NCI-H146 (cell line): ENCODE results near the gene RNF214.

Source experiments
- DNase-seq: peaks from one replicate; lab custom pipeline; 2025; lab: John Stamatoyannopoulos, UW

Gene RNF214

DNA sequence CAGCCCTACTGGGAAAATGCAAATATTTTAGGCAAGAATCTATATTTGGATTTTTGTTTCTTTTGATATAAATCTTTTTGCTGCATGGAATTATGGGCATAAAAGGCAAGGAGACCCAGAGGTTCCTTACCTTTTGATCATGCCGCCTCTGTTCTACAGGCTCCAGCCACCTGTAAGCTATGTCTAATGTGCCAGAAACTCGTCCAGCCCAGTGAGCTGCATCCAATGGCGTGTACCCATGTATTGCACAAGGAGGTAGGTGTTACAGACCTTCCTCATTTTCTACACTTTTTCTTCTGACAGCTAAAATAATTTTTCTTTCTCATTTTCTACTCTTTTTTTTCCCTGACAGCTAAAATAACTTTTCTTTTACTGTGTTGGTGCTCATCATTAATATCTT lies 50.5 kb downstream of the RNF214 start:
- DNase-seq = no peak

DNA sequence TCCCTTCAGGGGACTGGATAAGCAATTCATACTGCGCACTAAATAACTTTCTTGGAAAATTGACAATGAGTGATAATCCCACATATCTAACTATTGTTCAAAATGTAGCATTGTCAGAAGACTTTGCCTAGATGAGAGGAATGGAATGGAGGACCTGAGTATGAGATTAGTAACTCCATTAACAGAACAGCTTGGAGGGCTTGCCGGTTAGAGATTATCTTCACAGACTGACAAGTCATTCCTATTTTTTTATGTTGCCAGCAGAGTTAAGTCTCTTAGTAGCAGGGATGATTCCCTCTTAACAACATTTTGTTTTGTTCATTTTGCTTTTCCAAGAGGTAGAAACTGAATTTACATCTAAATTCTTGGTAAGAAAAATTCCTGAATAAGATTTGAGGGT lies 51.6 kb downstream of the RNF214 start:
- DNase-seq = no peak

DNA sequence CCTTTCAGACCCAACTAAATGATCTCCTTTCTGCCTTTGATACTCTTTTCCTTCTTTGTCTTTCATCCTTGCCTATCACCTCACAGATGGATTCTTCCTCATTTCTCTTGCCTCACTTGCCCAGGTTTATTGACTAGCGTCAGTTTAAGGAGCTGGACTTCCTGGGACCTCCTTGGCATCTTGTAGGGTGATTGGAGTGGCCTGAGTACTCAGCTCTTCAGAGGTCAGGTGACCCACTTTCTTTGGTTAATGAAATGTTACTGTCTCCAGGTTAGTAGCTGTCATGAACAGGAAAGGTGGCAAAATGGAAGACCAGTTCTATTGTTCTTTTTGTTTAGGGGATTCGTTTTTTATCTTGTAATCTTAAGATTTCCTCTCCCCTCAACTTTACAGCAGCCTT lies 54.1 kb downstream of the RNF214 start:
- DNase-seq = no peak

DNA sequence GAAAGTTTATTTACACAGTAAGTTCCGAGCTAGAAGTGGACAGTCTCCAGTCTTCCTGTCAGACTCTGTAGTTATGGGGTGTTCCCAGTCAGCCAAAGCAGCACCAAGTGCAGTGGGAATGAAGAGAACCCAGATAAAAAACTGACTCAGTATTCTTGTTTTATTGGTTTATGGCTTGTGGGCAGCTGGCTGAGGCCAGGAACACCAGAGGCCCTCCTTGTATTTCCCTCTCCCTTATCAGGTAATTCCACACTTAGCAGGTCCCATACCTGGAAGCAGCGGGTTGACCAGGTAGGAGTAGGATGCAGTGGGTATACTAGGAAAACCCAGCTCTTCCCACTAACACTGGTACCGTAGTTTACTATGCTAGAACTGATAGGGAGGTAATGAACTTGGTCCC lies 55.2 kb downstream of the RNF214 start:
- DNase-seq = no peak

DNA sequence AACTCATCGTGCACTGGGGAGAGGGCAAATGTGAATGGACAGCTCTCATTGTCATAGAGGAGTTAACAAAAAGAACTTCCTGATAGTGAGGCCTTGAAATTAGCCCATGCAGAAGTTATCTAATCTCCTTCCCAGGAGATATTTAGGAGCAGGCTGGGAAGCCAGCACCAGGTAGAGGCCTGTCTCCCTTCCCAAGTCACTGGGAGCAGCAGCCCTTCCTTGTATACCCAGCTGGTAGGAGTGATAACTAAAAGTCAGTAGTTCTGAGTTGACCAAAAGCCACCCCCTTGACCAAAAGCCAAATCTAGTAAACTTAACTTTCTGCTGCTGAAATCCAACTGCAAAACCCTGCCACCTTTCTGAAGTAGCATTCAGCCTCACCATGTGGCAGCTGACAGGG lies 57.3 kb downstream of the RNF214 start:
- DNase-seq = no peak

DNA sequence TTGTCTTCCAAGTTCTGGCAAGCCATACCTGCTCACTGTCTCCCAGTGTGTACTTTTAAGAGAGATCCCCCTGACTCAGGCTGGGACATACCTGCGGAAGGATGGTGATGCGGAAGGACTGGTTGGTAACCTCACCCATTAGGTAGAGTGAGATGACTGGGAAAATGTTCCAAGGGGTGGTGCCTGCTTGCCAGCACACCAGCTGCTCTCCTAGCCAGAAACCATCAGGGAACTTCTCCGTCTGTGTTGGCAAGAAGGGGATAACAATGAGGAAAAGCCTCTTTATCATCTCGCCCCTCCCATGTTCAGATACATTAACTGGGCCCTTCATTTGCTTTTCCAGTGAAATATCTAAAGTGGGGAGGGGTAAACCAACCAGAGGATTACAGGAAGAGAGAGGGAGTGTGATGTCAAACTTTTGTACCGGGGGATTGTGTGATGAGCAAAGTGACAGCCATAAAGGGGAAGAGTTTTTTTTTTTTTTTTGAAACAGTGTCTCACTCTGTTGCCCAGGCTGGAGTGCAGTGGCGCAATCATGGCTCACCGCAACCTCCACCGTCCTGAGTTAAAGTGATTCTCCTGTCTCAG lies 58.4 kb downstream of the RNF214 start, which contains the start of gene BACE1-AS:
Gene BACE1-AS, plus strand, starts transcription at position 538 of the 588 bp plus-strand sequence.
- no peak for DNase-seq

DNA sequence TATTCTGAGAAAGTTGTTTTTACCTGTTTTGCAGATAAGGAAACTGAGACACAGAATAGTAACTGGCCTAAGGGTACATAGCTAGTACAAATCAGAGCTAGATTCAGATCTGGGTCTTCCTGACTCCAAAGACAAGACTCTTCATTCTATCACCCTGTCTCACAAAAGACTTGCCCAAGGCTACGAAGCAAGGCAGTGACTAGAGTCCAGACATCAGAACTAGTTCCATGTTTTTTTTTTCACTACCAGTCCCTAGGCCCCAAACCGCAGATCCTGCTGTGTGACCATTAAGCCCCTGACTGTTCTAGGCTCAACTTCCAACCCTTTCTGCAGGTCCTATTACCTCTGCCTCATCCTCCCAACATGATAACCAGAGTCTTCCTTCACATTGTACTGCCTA lies 60.1 kb downstream of the RNF214 start:
- DNase-seq = no peak

DNA sequence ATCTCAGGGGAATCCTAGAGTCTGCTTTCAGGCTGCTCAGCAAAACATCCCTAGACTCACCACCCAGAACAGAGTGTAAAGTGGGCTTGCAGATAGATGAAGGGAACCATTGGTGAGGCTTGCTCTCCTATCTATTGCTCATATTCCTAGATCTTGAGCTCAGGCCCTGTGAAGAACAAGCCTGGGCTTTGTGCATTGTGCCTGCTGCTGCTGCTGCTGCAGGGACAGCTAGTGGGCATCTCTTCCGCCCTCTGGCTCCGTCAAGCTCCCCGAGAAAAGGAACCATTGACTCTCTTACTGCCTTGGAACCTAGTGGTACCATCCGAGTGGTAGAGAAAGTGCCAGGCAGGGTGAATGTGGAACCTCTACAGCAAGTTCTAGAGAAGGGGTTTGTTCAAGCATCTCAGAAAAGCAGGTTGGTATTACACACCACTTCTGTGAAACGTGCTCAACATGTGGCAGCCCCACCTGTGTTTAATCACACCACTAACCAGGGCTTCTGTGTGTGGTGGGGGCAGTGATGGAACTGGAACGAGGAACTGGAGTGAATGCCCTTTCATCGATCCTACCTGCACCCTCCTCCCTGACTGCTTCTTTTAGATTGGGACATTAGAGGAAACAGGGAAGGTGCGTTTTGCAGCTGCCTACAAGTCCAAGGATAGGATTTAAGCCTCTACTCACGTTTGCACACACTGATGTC lies 63.1 kb downstream of the RNF214 start:
- DNase-seq = no peak

DNA sequence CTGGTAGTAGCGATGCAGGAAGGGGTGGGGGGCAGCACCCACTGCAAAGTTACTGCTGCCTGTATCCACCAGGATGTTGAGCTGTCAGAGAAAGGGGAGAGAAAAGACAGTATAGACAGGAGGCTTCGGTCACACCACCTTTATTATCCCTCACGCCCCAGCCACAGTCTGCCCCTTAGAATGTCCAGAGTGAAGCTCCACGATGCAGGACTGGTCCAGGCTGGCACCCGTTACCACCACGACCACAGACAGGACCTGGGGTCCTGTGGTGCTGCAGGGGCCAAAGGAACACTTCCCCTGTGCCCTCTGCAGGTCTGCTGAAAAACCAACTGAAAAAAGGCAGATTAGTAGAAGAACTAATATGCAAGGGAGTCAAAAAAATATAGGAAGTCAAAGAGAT lies 64.4 kb downstream of the RNF214 start:
- no peak for DNase-seq

DNA sequence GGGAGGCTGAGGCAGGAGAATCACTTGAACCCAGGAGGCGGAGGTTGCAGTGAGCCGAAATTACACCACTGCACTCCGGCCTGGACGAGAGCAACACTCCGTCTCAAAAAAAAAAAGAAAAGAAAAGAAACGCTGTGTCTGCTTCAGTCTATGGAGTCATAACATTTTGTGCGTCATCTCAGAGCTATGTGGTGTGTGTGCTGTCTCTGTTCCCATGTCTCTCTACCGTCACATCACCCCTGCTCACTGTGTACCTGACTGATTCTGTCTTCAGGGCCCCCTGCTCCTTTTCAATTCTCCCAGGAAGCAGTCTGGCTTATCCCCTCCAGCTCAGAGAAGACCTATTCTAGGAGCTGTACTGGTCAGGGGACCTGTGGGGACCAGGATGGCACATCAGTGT lies 65.7 kb downstream of the RNF214 start:
- DNase-seq = no peak

DNA sequence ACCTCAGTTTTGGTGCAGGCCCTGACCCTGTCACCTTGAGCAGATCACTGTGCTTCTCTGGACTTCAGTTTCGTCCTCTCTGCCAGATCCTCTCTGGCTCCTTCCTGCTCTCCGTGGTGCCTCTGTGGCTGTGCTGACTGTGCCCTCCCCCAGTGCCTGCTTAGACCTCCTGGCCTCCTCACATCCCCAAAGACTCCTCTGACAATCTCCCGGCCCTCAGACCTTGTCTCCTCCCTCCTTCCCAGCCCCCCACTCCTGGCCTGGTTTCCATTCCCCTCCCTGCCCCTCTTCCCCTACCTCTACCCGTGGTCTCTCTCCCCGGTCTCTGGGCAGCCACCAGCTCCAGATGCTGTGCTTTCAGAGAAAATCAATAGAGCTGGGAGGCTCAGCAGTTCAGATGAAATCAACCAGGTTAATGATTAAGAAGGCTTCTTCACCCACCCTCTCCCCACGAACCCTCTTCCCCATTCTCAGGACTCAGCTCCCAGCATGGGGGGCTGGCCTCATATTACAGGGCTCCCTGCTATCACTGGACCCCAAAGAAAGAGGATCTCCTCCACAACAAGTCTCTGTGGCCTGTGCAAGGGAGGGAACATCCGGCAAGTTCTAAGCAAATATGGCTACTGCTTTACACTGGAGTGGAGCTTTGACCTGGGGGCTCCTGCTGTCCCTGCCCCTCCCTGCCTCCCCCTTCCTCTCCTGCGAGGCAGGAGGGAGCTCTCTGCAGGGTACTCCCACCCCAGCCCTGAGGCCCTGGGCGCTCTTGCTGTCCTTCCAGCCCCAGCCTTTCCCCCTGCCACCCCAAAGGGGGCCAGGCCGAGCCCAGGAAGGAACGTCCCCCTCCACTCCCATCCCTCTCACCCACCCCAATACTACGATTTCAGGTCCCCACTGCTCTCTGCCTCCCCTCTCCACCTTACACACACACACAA lies 67.1 kb downstream of the RNF214 start:
- no peak for DNase-seq

DNA sequence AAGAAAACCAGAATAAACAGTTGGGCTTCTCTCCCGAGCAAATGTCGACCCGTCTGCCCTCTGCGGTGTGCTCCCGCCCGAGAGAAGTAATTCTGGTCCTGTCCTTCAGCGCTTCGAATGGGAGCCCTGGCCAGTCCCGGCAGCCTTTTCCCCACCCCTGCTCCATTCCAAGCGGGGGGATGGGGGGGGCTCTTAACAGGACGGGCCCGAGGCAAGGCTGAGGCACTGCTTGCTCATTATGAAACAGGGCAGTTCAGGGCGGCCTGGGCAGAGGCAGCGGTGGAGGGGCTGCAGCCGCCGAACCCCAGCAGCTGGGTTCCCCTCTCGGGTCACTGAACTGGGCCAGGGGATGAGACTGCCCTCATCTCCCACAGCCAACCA lies 67.8 kb downstream of the RNF214 start:
- DNase-seq = no peak

DNA sequence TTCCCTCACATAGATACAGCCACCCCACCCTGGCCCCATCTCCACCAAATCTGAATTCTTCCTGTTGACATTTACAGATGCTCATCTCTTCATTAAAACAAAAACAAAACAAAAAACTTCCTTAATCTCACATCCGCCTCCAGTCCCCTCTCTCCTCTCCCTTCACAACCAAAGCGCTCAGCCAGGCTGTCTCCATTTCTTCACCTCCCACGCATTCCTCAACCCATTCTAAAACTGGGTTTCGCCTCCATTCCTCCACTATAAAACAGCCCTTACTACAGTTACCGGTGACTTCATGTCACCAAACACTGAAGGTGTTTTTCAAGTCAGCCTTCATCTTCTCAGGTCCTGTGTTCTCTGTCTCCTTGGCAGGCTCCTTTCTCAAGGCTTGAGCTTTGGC lies 68.3 kb downstream of the RNF214 start:
- no peak for DNase-seq

DNA sequence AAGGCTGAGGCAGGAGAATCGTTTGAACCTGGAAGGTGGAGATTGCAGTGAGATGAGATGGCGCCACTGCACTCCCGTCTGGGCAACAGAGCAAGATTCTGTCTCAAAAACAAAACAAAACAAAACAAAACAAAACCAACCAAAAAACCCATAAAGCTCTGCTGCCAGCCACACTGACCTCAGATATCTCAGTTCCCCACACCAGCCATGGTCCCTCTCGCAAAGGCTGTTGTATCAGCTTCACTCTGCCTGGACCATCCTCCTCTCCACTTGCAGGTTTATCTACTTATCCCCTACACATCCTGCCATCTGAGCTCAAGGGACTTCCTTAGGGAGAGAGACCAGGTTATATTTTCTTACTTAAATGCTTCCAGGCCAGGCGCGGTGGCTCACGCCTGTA lies 69.8 kb downstream of the RNF214 start:
- DNase-seq = no peak

DNA sequence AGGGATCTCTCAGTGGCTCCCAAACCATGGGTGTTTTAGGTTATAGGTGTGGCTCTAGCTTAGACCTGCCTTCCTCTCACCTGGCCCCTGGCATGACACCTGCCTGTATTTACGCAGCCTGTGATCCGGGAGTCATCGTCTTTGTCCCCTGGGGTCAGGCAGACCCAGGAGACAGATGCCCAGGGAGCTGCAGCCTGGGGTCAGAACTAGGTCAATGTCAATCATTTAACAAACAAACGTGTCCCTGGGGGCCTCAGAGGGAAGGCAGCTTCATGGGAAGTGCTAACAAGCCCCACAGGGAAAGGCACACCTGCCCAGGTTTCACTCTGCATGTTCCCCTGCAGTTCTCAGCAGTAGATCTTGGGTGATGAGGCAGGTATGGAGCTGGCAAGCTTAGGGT lies 70.6 kb downstream of the RNF214 start:
- peak; percentile 95 for DNase-seq

DNA sequence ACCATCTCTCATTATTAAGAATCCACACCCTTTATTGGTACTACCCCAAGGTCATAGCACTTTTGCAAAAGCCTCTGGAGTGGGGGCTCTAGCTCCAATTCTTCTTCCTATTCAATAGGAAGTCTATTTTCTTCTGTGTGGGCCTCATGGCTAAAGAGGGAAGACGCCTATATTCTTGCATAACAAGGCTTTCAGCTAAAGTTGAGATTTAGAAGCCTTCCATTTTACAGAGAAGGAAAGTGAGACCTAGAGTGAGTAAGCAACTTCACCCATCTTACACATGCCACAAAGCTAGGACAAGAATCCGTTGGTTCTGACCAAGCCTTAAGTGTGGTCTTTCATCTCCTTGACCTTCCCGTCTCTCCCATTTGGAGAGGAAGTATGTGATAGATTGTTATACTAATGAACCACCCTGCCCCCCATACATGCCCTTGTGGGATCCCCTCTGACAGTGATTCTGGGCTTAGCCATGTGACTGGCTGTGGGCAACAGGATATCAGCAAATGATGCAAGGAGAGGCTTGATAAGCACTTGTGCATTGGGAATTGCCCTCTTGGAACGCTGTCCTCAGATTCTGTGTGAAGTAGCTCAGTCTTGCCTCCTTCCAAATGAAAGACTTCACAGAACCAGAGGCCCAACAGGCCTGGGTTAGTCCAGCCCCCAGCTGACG lies 71.3 kb downstream of the RNF214 start:
- DNase-seq = no peak

DNA sequence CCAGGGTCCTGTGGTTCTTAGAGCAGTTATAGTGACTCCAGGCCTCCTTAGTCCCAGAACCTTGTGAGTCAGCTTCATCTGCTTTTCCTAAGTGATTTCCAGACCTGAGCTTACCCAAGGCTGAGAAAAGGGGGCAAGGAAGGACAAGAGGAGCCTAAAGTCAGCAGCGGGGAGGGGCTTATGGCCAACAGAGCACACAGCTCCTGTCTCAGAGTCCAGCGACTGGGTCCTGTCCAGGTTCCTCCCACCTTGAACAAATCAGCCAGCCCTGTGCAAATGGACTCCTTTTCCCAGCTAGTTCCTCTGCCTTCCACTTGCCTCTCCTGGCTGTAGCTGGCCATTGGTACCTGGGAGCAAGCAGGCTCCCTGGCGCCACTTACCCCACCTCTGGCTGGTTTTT lies 72.7 kb downstream of the RNF214 start:
- no peak for DNase-seq

DNA sequence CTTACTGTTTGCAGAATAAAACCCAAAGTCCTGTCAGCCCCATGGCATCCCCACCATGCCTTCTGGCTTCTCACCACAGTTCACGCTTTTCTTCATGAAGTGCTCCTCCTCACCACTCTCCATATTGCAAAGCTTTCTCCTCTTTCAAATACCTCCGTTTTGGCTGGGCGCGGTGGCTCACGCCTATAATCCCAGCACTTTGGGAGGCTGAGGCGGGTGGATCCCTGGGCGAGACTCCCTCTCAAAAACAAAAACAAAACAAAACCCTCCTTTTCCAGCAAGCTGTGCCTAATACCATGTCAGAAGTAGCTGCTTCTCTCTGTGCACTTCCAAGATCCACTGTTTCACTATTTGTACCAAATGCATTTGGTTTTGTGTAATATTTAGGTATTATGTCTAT lies 76.8 kb downstream of the RNF214 start:
- no peak for DNase-seq

DNA sequence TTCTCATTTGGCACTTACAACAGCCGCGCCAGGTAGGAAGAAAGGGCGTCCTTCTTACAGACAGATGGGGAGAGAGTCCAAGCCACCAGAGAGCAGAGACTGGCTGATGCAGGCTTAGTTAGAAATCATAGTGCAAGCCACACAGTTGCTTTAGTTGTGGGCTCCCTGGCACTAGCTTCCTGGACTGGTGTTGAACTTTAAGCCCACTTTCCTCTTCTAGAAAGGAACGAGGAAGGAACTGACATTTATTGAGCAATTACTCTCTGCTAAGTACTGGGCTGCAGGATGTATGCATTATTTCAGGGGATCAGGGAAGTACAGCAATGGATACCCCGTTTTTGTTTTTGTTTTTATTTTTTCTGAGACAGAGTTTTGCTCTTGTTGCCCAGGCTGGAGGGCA lies 80.6 kb downstream of the RNF214 start:
- no peak for DNase-seq

DNA sequence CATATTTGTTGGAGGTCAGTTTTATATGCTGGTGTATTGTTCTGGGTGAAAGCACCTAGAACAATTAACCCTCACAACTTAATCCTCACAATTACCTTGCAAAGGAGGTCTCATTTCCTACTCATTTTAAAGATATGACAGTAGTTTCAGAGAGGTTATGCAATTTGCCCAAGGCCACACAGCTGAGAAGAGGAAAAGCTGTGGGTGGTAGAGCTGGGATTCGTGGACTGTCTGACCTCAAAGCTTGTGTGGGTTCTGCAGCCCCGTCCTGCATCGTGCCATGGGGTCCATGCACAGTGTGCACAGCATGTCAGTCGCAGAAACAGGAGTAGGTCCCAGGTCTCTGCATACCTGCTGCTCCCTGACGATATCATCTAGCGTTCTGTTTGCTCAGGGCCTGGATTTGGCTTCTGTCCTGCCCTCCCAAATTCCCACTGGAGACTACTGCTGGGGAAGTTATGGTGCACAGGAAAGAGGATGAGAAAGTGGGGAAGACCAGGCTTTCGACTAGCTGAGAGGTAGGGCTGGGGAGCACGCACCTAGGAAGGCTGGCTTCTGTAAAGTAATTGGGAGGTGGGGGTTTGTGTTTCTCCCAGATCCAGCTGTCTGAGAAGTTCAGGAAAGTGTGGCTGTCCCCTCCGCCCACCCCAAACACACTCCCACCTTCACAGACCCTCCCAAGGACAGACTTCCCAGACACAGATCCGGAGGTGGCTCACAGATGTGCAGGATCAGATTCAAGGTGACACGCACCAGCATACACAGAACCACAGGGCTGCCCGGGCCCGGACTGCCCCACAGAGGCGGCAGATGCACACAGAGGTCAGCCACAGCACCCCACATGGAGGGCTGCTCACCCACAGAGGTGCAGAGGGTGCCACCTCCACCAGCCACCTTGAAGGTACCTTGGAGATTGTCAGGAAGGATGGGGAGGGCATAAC lies 81.6 kb downstream of the RNF214 start:
- no peak for DNase-seq

DNA sequence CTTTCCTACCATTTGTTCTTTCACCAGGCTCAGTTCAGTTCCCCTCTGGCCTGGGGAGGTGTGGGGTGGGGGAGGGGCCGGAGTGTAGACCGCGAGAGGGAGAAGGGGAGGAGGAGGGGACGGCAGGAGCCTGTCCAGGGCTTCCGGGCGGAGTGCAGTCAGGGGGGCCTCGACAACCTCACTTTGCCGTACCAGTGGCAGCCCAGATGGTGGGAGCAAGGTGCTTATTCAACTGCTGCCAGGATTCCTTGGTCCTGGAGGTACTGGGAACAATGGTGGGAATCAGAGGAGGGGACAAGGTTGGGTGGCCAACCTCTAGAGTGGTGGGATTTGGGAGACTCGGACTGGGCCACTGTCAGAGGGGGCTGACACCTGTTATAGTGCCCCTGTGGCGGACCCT lies 82.4 kb downstream of the RNF214 start:
- no peak for DNase-seq
